BLaER1 treated with 17β-estradiol and CSF1 and Interleukin-3, amounts not matched to agents 10 nM and 100 nM (cell line): ENCODE measurements around the gene UPB1.

Experiments
- H3K27ac ChIP-seq, 11 experiments: shearing (Covaris generic); formaldehyde crosslinking; 2 replicates each; pipeline ENCODE4 v1.8.1; 2022
- H3K27me3 ChIP-seq, 11 experiments: shearing (Covaris generic); formaldehyde crosslinking; 2 replicates each; pipeline ENCODE4 v1.8.1; 2022
- H3K36me3 ChIP-seq, 11 experiments: shearing (Covaris generic); formaldehyde crosslinking; 2 replicates each; pipeline ENCODE4 v1.8.1; 2022
- H3K4me1 ChIP-seq, 10 experiments: shearing (Covaris generic); formaldehyde crosslinking; 2 replicates each; pipeline ENCODE4 v1.8.1; 2022
- H3K4me2 ChIP-seq, 11 experiments: shearing (Covaris generic); formaldehyde crosslinking; 2 replicates each; pipeline ENCODE4 v1.8.1; 2022
- H3K4me3 ChIP-seq, 10 experiments: shearing (Covaris generic); formaldehyde crosslinking; 2 replicates each; pipeline ENCODE4 v1.8.1; 2022
- H3K9ac ChIP-seq, 11 experiments: shearing (Covaris generic); formaldehyde crosslinking; 2 replicates each; pipeline ENCODE4 v1.8.1; 2022
- H3K9me3 ChIP-seq, 11 experiments: shearing (Covaris generic); formaldehyde crosslinking; replicated peaks in 1 of 11; 2 replicates each; pipeline ENCODE4 v1.8.1; 2022
- H4K20me1 ChIP-seq, 11 experiments: shearing (Covaris generic); formaldehyde crosslinking; 2 replicates each; pipeline ENCODE4 v1.8.1; 2022
- Cebpa-rat ChIP-seq, 11 experiments: shearing (Covaris generic); IDR thresholded peaks; 2 replicates each; pipeline ENCODE4 v1.8.1; 2022

UPB1 gene

GRCh38 chr22:24471570-24471969 lies 23.6 kb upstream of the UPB1 start:
- Histone ChIP-seq H3K27ac (peak overlapping the region in 5 of 11 experiments; percentile 8 to 84 (median 71); a peak in 8 of 22 replicates), H3K9me3 (peaks cover 5 to 12% (median 6%) of the 10 kb centered on the region in 11 experiments; a peak in 11 of 22 replicates)

GRCh38 chr22:24473284-24473683 lies 21.8 kb upstream of the UPB1 start:
- Histone ChIP-seq H3K27ac (peak overlapping the region in 10 of 11 experiments; percentile 28 to 84 (median 52); a peak in 17 of 22 replicates), H3K9me3 (peaks cover 5 to 13% (median 7%) of the 10 kb centered on the region in 11 experiments; a peak in 11 of 22 replicates), H3K4me3 (no peak overlapping the region), H3K4me1 (peaks cover 0 to 49% (median 22%) of the 10 kb centered on the region in 10 experiments; a peak in 16 of 20 replicates), H4K20me1 (no peaks in the 10 kb centered on the region), H3K4me2 (peak overlapping the region in 8 of 11 experiments; percentile 3 to 78 (median 57); a peak in 15 of 22 replicates), H3K27me3 (no peaks in the 10 kb centered on the region), H3K9ac (peak overlapping the region in 4 of 11 experiments; percentile 37 to 60 (median 46); a peak in 6 of 22 replicates), H3K36me3 (no peaks in the 10 kb centered on the region)
- TF ChIP-seq Cebpa-rat (IDR thresholded peaks at IDR 0.05), result peak in 2 of 11 experiments; percentile 12 to 36; a peak in 2 of 22 replicates

More at GRCh38 chr22:24471570-24471969, 23.6 kb upstream of the UPB1 start:
- Histone ChIP-seq H3K4me3 (no peak overlapping the region), H3K4me2 (peak overlapping the region in 3 of 11 experiments; percentile 28 to 55 (median 37); a peak in 3 of 22 replicates), H3K36me3 (no peaks in the 10 kb centered on the region), H3K9ac (no peak overlapping the region), H3K27me3 (no peaks in the 10 kb centered on the region), H4K20me1 (no peaks in the 10 kb centered on the region), H3K4me1 (peaks cover 12 to 66% (median 35%) of the 10 kb centered on the region in 10 experiments)
- TF ChIP-seq Cebpa-rat (IDR thresholded peaks at IDR 0.05), result no peak

- H3K36me3 ChIP-seq, result no peaks in the 10 kb centered on the region
- TF ChIP-seq Cebpa-rat (IDR thresholded peaks at IDR 0.05), result no peak
- H3K27me3 ChIP-seq, result no peaks in the 10 kb centered on the region
- no peak overlapping the region for H3K4me3 ChIP-seq
- H4K20me1 ChIP-seq, result no peaks in the 10 kb centered on the region
- peak overlapping the region in 9 of 11 experiments; percentile 28 to 84 (median 55); a peak in 18 of 22 replicates for H3K27ac ChIP-seq
- H3K9me3 ChIP-seq, result peaks cover 5 to 13% (median 7%) of the 10 kb centered on the region in 11 experiments; a peak in 11 of 22 replicates
- H3K4me1 ChIP-seq, result peaks cover 0 to 49% (median 22%) of the 10 kb centered on the region in 10 experiments; a peak in 16 of 20 replicates
- H3K9ac ChIP-seq, result peak overlapping the region in 3 of 11 experiments; percentile 40 to 60 (median 52); a peak in 3 of 22 replicates
- peak overlapping the region in 7 of 11 experiments; percentile 3 to 78 (median 59); a peak in 12 of 22 replicates for H3K4me2 ChIP-seq
Observed at GRCh38 chr22:24474221-24474620, 20.9 kb upstream of the UPB1 start.

GRCh38 chr22:24474649-24475255 lies 20.4 kb upstream of the UPB1 start:
- Histone ChIP-seq H3K4me3 (no peak overlapping the region), H3K27me3 (no peaks in the 10 kb centered on the region), H3K27ac (peak overlapping the region in 4 of 11 experiments; percentile 39 to 79 (median 60); a peak in 7 of 22 replicates), H3K4me2 (peak overlapping the region in 4 of 11 experiments; percentile 55 to 78 (median 62); a peak in 6 of 22 replicates), H3K9me3 (peaks cover 5 to 13% (median 7%) of the 10 kb centered on the region in 11 experiments; a peak in 11 of 22 replicates), H3K9ac (no peak overlapping the region), H3K4me1 (peaks cover 0 to 45% (median 22%) of the 10 kb centered on the region in 10 experiments; a peak in 16 of 20 replicates), H3K36me3 (no peaks in the 10 kb centered on the region), H4K20me1 (no peaks in the 10 kb centered on the region)
- TF ChIP-seq Cebpa-rat (IDR thresholded peaks at IDR 0.05), result no peak

- Histone ChIP-seq H3K36me3 (no peaks in the 10 kb centered on the region), H3K27me3 (no peaks in the 10 kb centered on the region), H4K20me1 (no peaks in the 10 kb centered on the region), H3K9me3 (peaks cover 0 to under 1% (median 0%) of the 10 kb centered on the region in 11 experiments; a peak in 5 of 22 replicates), H3K9ac (no peak overlapping the region), H3K4me1 (peaks cover 0 to 65% (median 29%) of the 10 kb centered on the region in 10 experiments; a peak in 14 of 20 replicates), H3K4me2 (peak overlapping the region in 4 of 11 experiments; percentile 60 to 73 (median 68); a peak in 6 of 22 replicates), H3K4me3 (no peak overlapping the region), H3K27ac (peak overlapping the region in 4 of 11 experiments; percentile 38 to 72 (median 56); a peak in 7 of 22 replicates)
- TF ChIP-seq Cebpa-rat (IDR thresholded peaks at IDR 0.05), result no peak
Observed at GRCh38 chr22:24481641-24482040, 13.5 kb upstream of the UPB1 start.

- H3K9ac ChIP-seq, result peak overlapping the region in 2 of 11 experiments; percentile 14 to 29; a peak in 1 of 22 replicates
- peak in 1 of 11 experiments; percentile 54; a peak in 1 of 22 replicates for TF ChIP-seq Cebpa-rat (IDR thresholded peaks at IDR 0.05)
- H3K9me3 ChIP-seq, result no peaks in the 10 kb centered on the region
- peak overlapping the region in 6 of 11 experiments; percentile 15 to 72 (median 48); a peak in 9 of 22 replicates for H3K27ac ChIP-seq
- H3K27me3 ChIP-seq, result no peaks in the 10 kb centered on the region
- H3K4me1 ChIP-seq, result peaks cover 0 to 72% (median 30%) of the 10 kb centered on the region in 10 experiments; a peak in 14 of 20 replicates
- peak overlapping the region in 9 of 11 experiments; percentile 23 to 73 (median 60); a peak in 15 of 22 replicates for H3K4me2 ChIP-seq
- no peak overlapping the region for H3K4me3 ChIP-seq
- no peaks in the 10 kb centered on the region for H4K20me1 ChIP-seq
- no peaks in the 10 kb centered on the region for H3K36me3 ChIP-seq
Observed at GRCh38 chr22:24482575-24482974, 12.6 kb upstream of the UPB1 start.

GRCh38 chr22:24482998-24483397 lies 12.1 kb upstream of the UPB1 start:
- H3K27ac ChIP-seq, result peak overlapping the region in 5 of 11 experiments; percentile 15 to 72 (median 56); a peak in 8 of 22 replicates
- peaks cover 0 to 72% (median 30%) of the 10 kb centered on the region in 10 experiments; a peak in 14 of 20 replicates for H3K4me1 ChIP-seq
- no peaks in the 10 kb centered on the region for H3K36me3 ChIP-seq
- H3K4me2 ChIP-seq, result peak overlapping the region in 9 of 11 experiments; percentile 23 to 73 (median 60); a peak in 15 of 22 replicates
- H3K27me3 ChIP-seq, result no peaks in the 10 kb centered on the region
- no peak for TF ChIP-seq Cebpa-rat (IDR thresholded peaks at IDR 0.05)
- H3K9me3 ChIP-seq, result no peaks in the 10 kb centered on the region
- H3K4me3 ChIP-seq, result no peak overlapping the region
- no peaks in the 10 kb centered on the region for H4K20me1 ChIP-seq
- H3K9ac ChIP-seq, result peak overlapping the region in 2 of 11 experiments; percentile 14 to 29; a peak in 1 of 22 replicates

DNA sequence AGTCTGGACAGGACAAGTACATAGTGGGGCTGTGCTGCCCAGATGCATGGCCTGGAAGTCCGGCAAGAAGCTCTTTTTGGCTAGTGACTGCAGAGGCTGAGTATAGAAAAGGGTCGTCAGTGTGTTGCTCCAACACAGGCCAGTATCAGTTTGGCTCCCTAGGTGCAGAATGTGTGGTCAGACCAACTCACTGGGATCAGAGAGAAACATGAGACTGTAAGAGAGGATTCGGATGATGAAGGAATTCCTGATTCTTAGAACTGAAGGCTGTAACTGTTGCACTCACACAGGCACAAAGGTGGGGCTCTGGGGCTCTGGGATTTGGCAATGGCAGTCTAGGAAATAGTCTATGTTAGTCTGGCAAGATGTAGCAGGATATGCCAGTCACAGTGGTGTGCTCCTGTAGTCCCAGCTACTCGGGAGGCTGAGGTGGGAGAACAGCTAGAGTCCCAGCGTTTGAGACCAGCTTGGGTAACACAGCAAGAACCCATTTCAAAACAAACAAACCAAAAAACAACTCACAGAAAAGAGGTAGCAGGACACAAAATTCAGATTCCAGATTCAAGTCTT lies 11.1 kb upstream of the UPB1 start:
- Histone ChIP-seq H3K4me1 (peaks cover 0 to 72% (median 30%) of the 10 kb centered on the region in 10 experiments; a peak in 14 of 20 replicates), H3K27me3 (no peaks in the 10 kb centered on the region)
- TF ChIP-seq Cebpa-rat (IDR thresholded peaks at IDR 0.05), result no peak

More for the DNA sequence above, 11.1 kb upstream of the UPB1 start:
- no peaks in the 10 kb centered on the region for H4K20me1 ChIP-seq
- H3K36me3 ChIP-seq, result no peaks in the 10 kb centered on the region
- no peaks in the 10 kb centered on the region for H3K9me3 ChIP-seq
- H3K9ac ChIP-seq, result no peak overlapping the region
- peak overlapping the region in 5 of 11 experiments; percentile 22 to 73 (median 67); a peak in 8 of 22 replicates for H3K4me2 ChIP-seq
- peak overlapping the region in 2 of 11 experiments; percentile 56 to 72; a peak in 3 of 22 replicates for H3K27ac ChIP-seq
- H3K4me3 ChIP-seq, result no peak overlapping the region
